Measurements from ENCODE around the gene B3GNT2. TPM values are rescaled to one million over a fixed set of nuclear protein-coding genes. Genes with fewer than 3 reads are reported as not detected.
"Not testable (repeated sequence)": the region's sequence is repeated elsewhere in the genome, so short reads cannot be mapped to it uniquely, and the experiment has no call there.

B3GNT2 gene, protein sequence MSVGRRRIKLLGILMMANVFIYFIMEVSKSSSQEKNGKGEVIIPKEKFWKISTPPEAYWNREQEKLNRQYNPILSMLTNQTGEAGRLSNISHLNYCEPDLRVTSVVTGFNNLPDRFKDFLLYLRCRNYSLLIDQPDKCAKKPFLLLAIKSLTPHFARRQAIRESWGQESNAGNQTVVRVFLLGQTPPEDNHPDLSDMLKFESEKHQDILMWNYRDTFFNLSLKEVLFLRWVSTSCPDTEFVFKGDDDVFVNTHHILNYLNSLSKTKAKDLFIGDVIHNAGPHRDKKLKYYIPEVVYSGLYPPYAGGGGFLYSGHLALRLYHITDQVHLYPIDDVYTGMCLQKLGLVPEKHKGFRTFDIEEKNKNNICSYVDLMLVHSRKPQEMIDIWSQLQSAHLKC
- total RNA-seq: 10 to 100 TPM in 3 of 6 experiments, 1 to 10 TPM in 3; 9.1 to 11.0 (median 9.9) TPM
- long read RNA-seq, partial matches to known transcripts: 0 of 2 reads
- long read RNA-seq, other reads (novel, unspliced or antisense): 1 of 2 reads

DNA sequence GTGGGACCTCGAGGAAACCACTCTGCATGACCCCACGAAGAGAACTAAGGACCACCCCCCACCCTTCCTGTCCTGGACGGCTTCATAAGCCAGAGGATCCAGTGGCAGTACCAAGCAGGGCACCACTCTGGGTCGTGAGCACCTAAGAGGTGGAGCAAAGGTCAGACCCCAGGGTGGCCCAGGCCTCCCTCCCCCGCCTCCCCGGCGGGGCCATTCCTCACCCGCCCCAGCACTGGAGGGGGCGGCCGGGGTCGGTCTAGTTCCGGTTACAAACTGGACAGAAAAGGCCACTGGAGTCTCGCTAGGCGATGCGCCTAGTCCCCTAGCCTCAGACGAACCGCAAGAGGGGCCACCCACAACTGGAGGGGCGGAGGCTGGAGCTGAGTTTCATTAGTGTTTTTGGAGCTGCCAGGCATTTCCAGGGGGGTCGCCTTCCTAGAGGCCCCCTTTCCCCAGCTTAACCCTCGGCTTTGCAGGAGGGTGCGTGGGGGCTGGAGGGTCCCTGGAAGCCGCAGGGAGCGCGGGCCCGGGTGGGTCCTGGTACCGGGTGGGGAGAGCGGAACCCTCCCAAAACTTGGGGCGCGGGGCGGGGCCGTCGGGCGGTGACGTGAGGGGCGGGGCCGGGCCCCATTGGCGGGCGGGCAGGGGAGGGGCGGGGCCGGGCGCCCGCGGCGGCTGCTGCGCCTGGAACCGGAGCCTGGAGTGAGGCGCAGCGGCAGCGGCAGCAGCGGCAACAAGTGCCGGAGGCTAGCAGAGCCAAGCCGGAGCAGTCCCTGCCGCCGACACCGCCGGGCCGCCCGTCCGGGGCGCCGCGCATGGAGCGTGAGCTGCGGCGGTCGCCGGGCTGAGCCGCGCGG, at the start of gene B3GNT2:
TSS of gene B3GNT2 (plus strand) at position 695 of the 857 bp plus-strand sequence. CDS start 26,106 bp downstream, outside the sequence.
- WGBS (ENCODE audit: insufficient coverage, low coverage, low lambda C conversion rate, missing lambda C conversion rate): 0% methylated on average over 6 of the region's 70 CpGs
- intact Hi-C loops (cut with DNase I): no loop called here
- Histone ChIP-seq H3K9me3 (no peaks in the 10 kb centered on the region), H3K27ac (peak within 1 kb of the TSS; percentile 92 to 95 (median 95)), H3K4me1 (peaks cover 0 to 37% (median 11%) of the 10 kb centered on the region in 4 donors), H3K4me3 (peak within 1 kb of the TSS; percentile 88 to 93 (median 91)), H3K36me3 (no peaks in the 10 kb centered on the region), H3K27me3 (no peaks in the 10 kb centered on the region)
- TF ChIP-seq, protein P1, sequence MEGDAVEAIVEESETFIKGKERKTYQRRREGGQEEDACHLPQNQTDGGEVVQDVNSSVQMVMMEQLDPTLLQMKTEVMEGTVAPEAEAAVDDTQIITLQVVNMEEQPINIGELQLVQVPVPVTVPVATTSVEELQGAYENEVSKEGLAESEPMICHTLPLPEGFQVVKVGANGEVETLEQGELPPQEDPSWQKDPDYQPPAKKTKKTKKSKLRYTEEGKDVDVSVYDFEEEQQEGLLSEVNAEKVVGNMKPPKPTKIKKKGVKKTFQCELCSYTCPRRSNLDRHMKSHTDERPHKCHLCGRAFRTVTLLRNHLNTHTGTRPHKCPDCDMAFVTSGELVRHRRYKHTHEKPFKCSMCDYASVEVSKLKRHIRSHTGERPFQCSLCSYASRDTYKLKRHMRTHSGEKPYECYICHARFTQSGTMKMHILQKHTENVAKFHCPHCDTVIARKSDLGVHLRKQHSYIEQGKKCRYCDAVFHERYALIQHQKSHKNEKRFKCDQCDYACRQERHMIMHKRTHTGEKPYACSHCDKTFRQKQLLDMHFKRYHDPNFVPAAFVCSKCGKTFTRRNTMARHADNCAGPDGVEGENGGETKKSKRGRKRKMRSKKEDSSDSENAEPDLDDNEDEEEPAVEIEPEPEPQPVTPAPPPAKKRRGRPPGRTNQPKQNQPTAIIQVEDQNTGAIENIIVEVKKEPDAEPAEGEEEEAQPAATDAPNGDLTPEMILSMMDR (IDR thresholded peaks at IDR 0.05): no peak
- TF ChIP-seq POLR2A (IDR thresholded peaks at IDR 0.05): peak; percentile 91
- DNase-seq (peak; percentile 90 to 91 (median 90)), ATAC-seq (peak; percentile 80 to 87 (median 83))

DNA sequence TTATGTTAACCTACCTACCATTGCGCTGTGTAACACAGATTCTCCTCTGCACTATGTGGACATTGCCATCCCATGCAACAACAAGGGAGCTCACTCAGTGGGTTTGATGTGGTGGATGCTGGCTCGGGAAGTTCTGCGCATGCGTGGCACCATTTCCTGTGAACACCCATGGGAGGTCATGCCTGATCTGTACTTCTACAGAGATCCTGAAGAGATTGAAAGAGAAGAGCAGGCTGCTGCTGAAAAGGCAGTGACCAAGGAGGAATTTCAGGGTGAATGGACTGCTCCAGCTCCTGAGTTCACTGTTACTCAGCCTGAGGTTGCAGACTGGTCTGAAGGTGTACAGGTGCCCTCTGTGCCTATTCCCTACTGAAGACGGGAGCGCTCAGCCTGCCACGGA, 49.1 kb upstream of the B3GNT2 start:
- intact Hi-C loops (cut with DNase I); H3K36me3 ChIP-seq; H3K27ac ChIP-seq; H3K4me3 ChIP-seq; H3K9me3 ChIP-seq; ATAC-seq; H3K27me3 ChIP-seq; H3K4me1 ChIP-seq; DNase-seq: not testable (repeated sequence)
- 80% methylated on average over 1 of the region's 7 CpGs for WGBS (ENCODE audit: insufficient coverage, low coverage, low lambda C conversion rate, missing lambda C conversion rate)

DNA sequence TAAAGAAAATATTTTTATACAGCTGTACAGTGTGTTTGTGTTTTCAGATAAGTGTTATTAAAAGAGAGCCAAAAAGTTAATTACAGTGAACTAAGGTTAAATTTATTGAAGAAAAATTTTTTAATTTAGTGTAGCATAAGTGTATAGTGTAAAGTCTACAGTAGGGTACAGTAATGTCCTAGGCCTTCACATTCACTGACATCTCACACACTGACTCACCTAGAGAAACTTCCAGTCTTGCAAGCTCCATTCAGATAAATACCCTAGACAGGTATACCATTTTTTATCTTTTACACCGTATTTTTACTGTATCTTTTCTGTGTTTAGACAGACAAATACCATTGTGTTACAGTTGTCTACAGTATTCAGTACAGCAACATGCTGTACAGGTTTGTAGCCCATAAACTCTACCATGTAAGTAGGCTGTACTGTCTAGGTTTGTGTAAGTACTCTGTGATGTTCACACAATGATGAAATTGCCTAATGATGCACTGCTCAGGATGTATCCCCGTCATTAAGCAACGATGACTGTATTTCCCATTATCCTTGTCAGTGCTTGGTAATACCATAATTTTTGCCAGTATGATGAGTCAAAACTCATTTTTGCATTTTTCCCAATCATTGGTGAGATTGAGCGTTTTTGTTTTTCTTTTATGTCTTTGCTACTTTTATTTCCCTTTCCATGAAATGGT, 48.2 kb upstream of the B3GNT2 start:
- H3K9me3 ChIP-seq: no peaks in the 10 kb centered on the region
- ATAC-seq (no peak), DNase-seq (no peak)
- intact Hi-C loops (cut with DNase I): no loop called here
- H3K4me3 ChIP-seq: no peak overlapping the region
- H3K36me3 ChIP-seq: no peaks in the 10 kb centered on the region
- no peaks in the 10 kb centered on the region for H3K4me1 ChIP-seq
- no peaks in the 10 kb centered on the region for H3K27me3 ChIP-seq
- no peak for TF ChIP-seq POLR2A (IDR thresholded peaks at IDR 0.05)
- TF ChIP-seq, protein P1 (IDR thresholded peaks at IDR 0.05): no peak
- no peak overlapping the region for H3K27ac ChIP-seq
- WGBS (ENCODE audit: insufficient coverage, low coverage, low lambda C conversion rate, missing lambda C conversion rate): 84% methylated on average over 4 of the region's 4 CpGs

DNA sequence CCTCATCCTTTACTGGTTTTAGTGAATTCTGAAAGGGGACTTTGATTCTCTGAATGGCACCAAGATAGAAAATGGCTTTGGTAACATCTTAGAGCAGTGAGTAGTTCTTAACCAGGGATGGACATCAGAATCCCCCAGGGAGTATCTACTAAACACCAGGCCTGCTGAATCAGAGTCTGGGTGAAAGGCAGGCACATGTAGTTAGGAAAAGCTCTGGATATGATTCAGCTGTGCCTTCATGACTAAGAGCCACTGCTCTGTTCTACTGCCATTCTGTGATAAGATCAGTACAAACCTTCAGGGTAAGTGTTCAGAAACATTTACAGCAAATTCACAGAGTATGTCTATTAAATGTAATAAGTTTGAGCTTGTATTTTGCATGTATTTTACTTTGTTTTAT, 46.2 kb upstream of the B3GNT2 start:
- H3K27ac ChIP-seq: no peak overlapping the region
- H3K4me1 ChIP-seq: no peaks in the 10 kb centered on the region
- no peak for DNase-seq
- no peaks in the 10 kb centered on the region for H3K9me3 ChIP-seq
- H3K27me3 ChIP-seq: no peaks in the 10 kb centered on the region
- TF ChIP-seq POLR2A (IDR thresholded peaks at IDR 0.05): no peak
- TF ChIP-seq, protein P1 (IDR thresholded peaks at IDR 0.05): no peak
- no peak overlapping the region for H3K4me3 ChIP-seq
- ATAC-seq: no peak
- intact Hi-C loops (cut with DNase I): no loop called here
- no peaks in the 10 kb centered on the region for H3K36me3 ChIP-seq
